ENCODE data around the gene PDE8A.

PDE8A gene

GRCh38 chr15:85124173-85124572 is 142.5 kb downstream of the PDE8A start:
- CTCF ChIA-PET, result interaction anchor here (1.9 kb wide), 1 partner anchor 10 kb away, joined by 3 read pairs; no protein-coding TSS in a partner anchor
- TF ChIP-seq CTCF (IDR thresholded peaks at IDR 0.05; ENCODE audit: control extremely low read depth, extremely low read depth, low read depth, missing control alignments), result no peak
- POLR2A ChIA-PET, result no interaction called here
- DNase-seq (ENCODE audit: extremely low spot score), result no peak

- DNase-seq (ENCODE audit: extremely low spot score), result no peak
- CTCF ChIA-PET, result interaction anchor here (1.9 kb wide), 1 partner anchor 11 kb away, joined by 3 read pairs; no protein-coding TSS in a partner anchor
- no peak for TF ChIP-seq CTCF (IDR thresholded peaks at IDR 0.05; ENCODE audit: control extremely low read depth, extremely low read depth, low read depth, missing control alignments)
- POLR2A ChIA-PET, result no interaction called here
These were observed 143.5 kb downstream of the PDE8A start for GRCh38 chr15:85125056-85125661.

GRCh38 chr15:85128621-85129020 is 147.0 kb downstream of the PDE8A start:
- no peak for TF ChIP-seq CTCF (IDR thresholded peaks at IDR 0.05; ENCODE audit: control extremely low read depth, extremely low read depth, low read depth, missing control alignments)
- DNase-seq (ENCODE audit: extremely low spot score), result no peak
- POLR2A ChIA-PET, result no interaction called here
- CTCF ChIA-PET, result no interaction called here

GRCh38 chr15:85129881-85130280 is 148.2 kb downstream of the PDE8A start:
- POLR2A ChIA-PET, result interaction anchor here (0.6 kb wide), 1 partner anchor 500 kb away, joined by 8 read pairs; no protein-coding TSS in a partner anchor
- CTCF ChIA-PET, result interaction anchor here (0.8 to 1.7 kb wide), 2 partner anchors 8 to 15 kb away, joined by 3 read pairs; no protein-coding TSS in a partner anchor
- no peak for TF ChIP-seq CTCF (IDR thresholded peaks at IDR 0.05; ENCODE audit: control extremely low read depth, extremely low read depth, low read depth, missing control alignments)
- DNase-seq (ENCODE audit: extremely low spot score), result no peak

GRCh38 chr15:85131915-85132314 is 150.3 kb downstream of the PDE8A start:
- ChIA-PET POLR2A (no interaction called here), CTCF (interaction anchor here (1.0 to 1.6 kb wide), 2 partner anchors 10 to 15 kb away, joined by 3 read pairs; no protein-coding TSS in a partner anchor)
- DNase-seq (ENCODE audit: extremely low spot score), result no peak
- no peak for TF ChIP-seq CTCF (IDR thresholded peaks at IDR 0.05; ENCODE audit: control extremely low read depth, extremely low read depth, low read depth, missing control alignments)

GRCh38 chr15:85133709-85134108 is 152.1 kb downstream of the PDE8A start:
- ChIA-PET CTCF (no interaction called here), POLR2A (no interaction called here)
- DNase-seq (ENCODE audit: extremely low spot score), result no peak
- TF ChIP-seq CTCF (IDR thresholded peaks at IDR 0.05; ENCODE audit: control extremely low read depth, extremely low read depth, low read depth, missing control alignments), result no peak
